HG02943 (cell line): ENCODE results near the gene DHX15.
A peak's percentile ranks its signal among the peaks of the same experiment; 100 is the strongest.

Experiments used
- ATAC-seq: cut with Tn5 transposase; IDR thresholded peaks from one replicate; pipeline ENCODE4 v1.9.1; 2021; ENCODE audit warnings: mild to moderate bottlenecking, low read depth, moderate library complexity; ENCODE audit not compliant: unreplicated experiment

The DHX15 gene

GRCh38 chr4:24496597-24496996, 87.8 kb downstream of the DHX15 start:
- no peak for ATAC-seq

DNA sequence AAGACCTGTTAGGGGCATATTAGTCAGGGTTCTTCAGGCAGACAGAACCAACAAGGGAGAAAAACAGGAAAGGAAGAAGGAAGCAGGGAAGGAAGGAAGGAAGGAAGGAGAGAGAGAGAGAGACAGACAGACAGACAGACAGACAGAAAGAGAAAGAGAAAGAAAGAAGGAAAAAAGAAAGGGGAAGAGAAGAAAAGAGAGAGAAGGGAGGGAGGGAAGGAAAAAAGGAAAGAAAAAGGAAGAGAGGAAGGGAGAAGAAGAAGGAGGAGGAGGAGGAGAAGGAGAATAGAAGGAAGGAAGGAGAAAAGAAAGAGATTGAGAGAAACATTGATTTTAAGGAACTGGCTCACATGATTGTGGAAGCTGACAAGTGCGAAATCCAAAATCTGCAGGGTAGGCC, 89.0 kb downstream of the DHX15 start:
- no peak for ATAC-seq

DNA sequence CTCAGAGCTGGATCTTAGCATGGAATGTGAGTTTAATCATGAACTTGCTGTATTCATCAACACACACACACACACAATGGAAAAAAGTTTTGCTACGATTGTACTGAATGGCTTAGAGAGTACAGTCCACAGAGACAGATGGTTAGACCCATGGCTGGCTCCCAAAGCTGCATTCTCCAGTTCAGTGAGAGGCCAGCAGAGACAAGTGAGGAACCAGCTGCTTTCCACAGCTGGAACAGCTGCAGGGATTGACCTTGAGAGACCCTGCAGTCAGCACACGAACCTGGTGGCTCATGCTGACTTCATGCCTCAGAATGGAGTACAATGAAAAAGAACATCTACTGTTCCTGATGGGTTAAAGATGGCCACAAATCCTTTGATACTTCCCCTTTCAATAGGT, 94.5 kb downstream of the DHX15 start:
- no peak for ATAC-seq

- ATAC-seq: peak; percentile 74
Observed at GRCh38 chr4:24488399-24489164, 95.8 kb downstream of the DHX15 start.

DNA sequence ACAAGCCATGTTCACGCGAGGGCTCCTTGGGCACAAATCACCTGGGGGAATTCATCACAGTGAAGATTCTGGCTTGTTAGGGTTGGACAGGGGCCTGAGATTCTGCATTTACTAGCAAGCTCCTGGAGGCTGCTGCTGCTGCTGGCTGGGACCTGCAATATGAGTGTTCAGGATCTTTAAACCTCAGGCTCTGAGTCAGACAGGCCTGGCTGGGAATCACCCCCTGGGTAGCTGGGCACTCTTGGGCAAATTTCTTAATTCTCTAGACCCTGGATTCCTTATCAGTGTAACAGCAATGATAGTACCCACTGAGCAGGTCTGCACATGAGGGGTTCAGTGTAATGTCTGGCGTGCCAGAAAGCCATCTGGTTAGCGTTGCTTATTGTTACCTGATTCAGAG, 101.5 kb downstream of the DHX15 start:
- ATAC-seq: no peak

DNA sequence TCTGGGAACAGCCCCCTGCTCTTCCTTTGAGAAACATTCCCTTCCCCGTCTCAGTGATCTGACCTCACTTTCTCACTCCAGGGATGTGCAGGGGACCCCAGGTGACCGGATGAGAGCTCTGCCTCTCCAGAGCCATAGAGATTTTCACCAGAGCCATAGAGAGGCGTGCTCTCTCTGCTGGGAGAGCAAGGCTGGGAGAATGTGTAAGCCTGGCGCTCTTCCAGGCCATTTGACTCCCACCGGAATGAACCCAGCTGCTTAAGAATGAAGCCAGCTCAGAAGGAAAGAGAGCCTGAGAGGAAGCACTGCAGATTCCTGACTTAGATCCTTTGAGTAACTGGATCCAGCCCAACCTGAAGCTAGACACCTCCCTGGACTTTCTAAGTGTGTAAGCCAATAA, 106.4 kb downstream of the DHX15 start:
- ATAC-seq: no peak
